ENCODE measurements around the gene SCNN1A.
A peak's percentile ranks its signal among the peaks of the same experiment; 100 is the strongest.
"Not testable (repeated sequence)": the region's sequence is repeated elsewhere in the genome, so short reads cannot be mapped to it uniquely, and the experiment has no call there.

Gene SCNN1A

DNA sequence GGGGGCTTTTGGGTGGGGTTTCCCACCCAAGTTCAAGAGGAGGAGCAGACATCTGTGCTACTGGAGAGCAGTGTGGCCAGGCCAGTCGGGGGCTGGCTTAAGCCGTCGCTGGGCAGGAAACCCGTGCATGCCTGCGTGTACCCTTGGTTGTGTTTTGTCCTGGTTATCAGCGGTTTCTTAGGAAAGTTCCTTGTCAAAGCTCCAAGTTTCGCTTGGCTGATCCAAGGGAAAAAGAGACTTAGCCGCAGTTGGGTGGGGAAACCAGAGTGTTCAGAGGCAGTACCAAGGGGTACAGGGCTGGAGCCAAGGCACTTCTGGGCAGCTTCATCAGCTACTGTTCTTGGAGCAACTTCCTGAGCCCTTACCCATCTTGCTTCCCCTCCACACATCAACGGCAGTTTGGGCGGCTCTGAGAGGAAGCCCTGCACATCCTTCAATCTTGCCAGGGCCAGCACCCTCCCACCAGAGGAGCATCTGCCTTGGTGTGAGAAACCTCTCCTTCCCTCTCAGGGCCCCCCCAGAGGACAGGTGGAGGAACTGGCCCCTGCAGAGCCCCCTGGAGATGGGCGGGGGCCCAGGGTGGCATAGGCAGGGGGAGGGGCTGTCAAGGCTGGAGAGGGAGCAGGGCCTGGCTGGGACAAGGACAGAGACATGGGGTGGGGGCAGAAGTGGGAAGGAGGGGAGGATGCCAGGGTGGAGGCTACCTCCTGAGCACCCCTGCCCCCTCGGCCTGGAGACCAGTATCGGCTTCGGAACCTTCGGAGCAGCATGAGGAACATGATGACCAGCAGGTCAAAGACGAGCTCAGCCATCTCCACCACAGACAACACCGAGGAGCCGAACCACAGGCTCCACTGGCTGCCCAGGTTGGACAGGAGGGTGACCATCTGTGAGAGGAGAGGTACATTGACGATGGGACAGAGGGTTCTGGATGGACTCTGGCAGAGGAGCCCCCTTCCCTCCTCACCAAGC, 27.7 kb downstream of the SCNN1A start:
- H3K9me3 ChIP-seq (ENCODE audit: control insufficient read depth, low read length), result no peaks in the 10 kb centered on the region
- no peaks in the 10 kb centered on the region for H3K27me3 ChIP-seq (ENCODE audit: control insufficient read depth, insufficient read depth, low read length)
- H3K4me3 ChIP-seq (ENCODE audit: low read length), result no peak overlapping the region
- H3K9ac ChIP-seq (ENCODE audit: low read length), result peak overlapping the region; percentile 15
- H3K36me3 ChIP-seq (ENCODE audit: control insufficient read depth, insufficient read depth, low read length), result peaks cover 11% of the 10 kb centered on the region
- H3K4me1 ChIP-seq (ENCODE audit: control insufficient read depth, insufficient read depth, low read length), result peaks cover 59% of the 10 kb centered on the region

DNA sequence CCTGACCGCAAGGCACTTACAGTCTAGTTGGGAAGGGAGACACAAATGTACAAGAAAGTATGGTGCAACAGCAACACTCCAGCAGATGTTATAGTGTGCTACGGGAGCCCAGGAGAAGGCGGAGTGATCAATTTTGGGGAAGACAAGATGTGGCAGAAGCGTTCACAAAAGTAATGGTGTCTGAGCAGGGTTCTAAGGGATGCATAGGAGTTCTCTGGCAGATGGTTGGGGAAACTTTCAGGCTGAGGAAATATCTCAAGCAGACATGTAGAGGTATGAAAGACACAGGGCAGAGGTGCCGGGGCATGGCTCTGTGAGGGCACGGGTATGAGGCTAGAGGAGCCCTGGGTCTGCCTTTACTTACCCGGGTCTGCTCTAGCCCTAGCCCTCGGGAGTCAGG, 28.4 kb downstream of the SCNN1A start:
- no peak overlapping the region for H3K4me3 ChIP-seq (ENCODE audit: low read length)
- H3K9ac ChIP-seq (ENCODE audit: low read length), result peak overlapping the region; percentile 15
- H3K36me3 ChIP-seq (ENCODE audit: control insufficient read depth, insufficient read depth, low read length), result peaks cover 11% of the 10 kb centered on the region
- no peaks in the 10 kb centered on the region for H3K27me3 ChIP-seq (ENCODE audit: control insufficient read depth, insufficient read depth, low read length)
- H3K9me3 ChIP-seq (ENCODE audit: control insufficient read depth, low read length), result no peaks in the 10 kb centered on the region
- H3K4me1 ChIP-seq (ENCODE audit: control insufficient read depth, insufficient read depth, low read length), result peaks cover 66% of the 10 kb centered on the region

DNA sequence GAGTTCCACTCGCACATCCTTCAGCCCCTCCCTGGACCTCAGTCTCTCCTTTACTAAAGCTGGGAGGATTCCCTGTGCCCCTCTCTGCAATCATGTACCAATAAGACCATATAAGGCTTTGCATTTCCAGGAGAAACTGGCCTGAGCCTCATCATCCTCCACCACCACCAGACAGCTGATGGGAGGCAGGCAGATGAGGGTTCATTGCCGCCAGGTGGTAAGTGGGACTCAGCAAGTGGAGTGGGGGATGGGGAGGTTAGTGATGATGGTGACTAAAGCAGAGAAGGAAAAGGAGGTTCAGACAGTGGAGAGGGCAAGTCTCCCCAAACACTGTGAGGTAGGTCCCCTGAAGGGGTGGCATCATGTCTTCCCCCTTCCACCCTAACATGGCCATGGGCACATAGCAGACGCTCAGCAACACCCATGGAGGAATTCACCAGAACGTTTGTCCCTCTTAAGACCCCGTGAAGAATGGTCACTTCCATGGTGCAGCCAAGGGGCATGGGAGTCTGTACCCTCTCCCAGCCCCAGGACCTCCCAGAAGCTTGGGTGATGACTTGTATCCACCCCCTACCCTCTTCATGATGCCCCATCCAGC, 29.0 kb downstream of the SCNN1A start:
- H3K4me1 ChIP-seq (ENCODE audit: control insufficient read depth, insufficient read depth, low read length), result peaks cover 67% of the 10 kb centered on the region
- H3K4me3 ChIP-seq (ENCODE audit: low read length), result no peak overlapping the region
- H3K27me3 ChIP-seq (ENCODE audit: control insufficient read depth, insufficient read depth, low read length), result no peaks in the 10 kb centered on the region
- peaks cover 11% of the 10 kb centered on the region for H3K36me3 ChIP-seq (ENCODE audit: control insufficient read depth, insufficient read depth, low read length)
- H3K9me3 ChIP-seq (ENCODE audit: control insufficient read depth, low read length), result no peaks in the 10 kb centered on the region
- no peak overlapping the region for H3K9ac ChIP-seq (ENCODE audit: low read length)

DNA sequence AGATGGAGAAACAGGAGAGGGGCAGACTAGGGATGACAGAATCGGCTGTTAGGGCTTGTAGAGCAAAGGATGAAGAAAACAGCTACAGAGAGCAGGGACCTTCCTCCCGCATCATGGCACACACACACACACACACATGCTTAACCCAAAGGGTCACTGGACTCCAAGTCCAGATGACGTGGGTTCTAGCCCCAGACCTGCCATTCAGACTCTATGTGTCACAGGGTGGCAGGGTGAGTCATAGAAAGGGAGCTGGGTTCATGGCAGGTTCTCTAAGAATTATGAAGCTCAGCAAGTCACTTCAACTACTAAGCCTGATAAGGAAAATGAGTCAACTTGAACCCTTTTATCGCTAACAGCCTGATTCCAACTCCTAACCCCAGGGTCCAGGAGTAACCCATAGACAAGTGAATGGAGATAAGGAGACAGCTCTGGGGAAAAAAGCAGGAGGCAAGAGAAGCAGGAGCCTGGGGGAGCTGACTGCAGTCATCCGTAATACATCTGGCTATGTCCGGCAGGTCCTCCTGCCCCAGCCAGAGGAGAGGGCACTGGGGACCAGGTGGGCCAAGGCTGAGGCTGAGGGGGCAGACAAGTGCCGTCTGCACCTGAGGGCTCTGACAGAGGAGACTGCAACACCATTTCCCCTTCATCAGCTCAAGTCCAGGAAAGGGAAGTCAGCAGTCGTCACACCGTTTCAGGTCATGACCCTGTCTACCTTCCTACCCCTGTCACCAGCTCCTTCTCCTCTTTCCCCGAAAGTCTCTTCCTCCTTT, 29.9 kb downstream of the SCNN1A start:
- Histone ChIP-seq H3K9ac (ENCODE audit: low read length) (no peak overlapping the region), H3K4me3 (ENCODE audit: low read length) (no peak overlapping the region), H3K9me3 (ENCODE audit: control insufficient read depth, low read length) (no peaks in the 10 kb centered on the region), H3K4me1 (ENCODE audit: control insufficient read depth, insufficient read depth, low read length) (peaks cover 67% of the 10 kb centered on the region), H3K27me3 (ENCODE audit: control insufficient read depth, insufficient read depth, low read length) (no peaks in the 10 kb centered on the region), H3K36me3 (ENCODE audit: control insufficient read depth, insufficient read depth, low read length) (peaks cover 11% of the 10 kb centered on the region)

DNA sequence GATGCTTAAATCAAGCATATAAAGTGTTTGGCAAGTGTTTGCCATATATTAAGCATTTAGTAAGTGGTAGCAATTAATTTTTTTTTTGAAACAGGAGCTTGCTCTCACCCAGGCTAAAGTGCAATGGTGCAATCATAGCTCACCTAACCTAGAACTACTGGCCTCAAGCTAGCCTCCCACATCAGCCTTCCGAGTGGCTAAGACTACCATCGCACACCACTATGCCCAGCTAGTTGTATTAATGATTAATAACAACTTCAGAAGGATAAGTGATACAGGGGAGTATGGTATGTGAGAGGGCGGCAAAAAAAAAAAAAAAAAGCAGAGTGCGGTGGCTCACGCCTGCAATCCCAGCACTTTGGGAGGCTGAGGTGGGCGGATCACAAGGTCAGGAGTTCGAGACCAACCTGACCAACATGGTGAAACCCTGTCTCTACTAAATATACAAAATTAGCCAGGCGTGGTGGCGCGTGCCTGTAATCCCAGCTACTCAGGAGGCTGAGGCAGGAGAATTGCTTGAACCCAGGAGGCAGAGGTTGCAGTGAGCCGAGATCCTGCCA, 31.2 kb downstream of the SCNN1A start:
- H3K4me3 ChIP-seq (ENCODE audit: low read length); H3K27me3 ChIP-seq (ENCODE audit: control insufficient read depth, insufficient read depth, low read length); H3K36me3 ChIP-seq (ENCODE audit: control insufficient read depth, insufficient read depth, low read length); H3K9ac ChIP-seq (ENCODE audit: low read length); H3K9me3 ChIP-seq (ENCODE audit: control insufficient read depth, low read length): not testable (repeated sequence)
- H3K4me1 ChIP-seq (ENCODE audit: control insufficient read depth, insufficient read depth, low read length), result peaks cover 75% of the 10 kb centered on the region

DNA sequence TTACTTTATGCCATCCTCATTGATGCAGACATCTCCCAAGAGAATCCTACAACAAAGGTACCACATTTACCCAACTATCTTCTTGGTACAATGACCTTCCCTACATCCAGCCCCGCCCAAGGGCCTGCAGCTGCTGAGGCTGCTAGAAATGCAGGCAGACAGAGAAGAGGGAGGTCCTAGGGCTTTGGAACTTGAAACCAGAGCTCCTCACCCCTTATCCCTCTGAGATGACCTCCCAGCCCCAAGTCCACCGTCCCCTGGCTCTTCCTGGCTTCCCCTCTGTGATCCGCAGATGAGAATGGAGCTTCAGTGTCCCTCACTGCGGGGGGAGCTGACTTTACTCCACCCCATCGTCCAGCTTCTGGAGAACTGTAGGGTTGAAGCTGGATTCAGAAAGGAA, 31.8 kb downstream of the SCNN1A start:
- Histone ChIP-seq H3K4me3 (ENCODE audit: low read length) (no peak overlapping the region), H3K27me3 (ENCODE audit: control insufficient read depth, insufficient read depth, low read length) (no peaks in the 10 kb centered on the region), H3K9me3 (ENCODE audit: control insufficient read depth, low read length) (no peaks in the 10 kb centered on the region), H3K9ac (ENCODE audit: low read length) (no peak overlapping the region), H3K4me1 (ENCODE audit: control insufficient read depth, insufficient read depth, low read length) (peaks cover 76% of the 10 kb centered on the region), H3K36me3 (ENCODE audit: control insufficient read depth, insufficient read depth, low read length) (peaks cover 5% of the 10 kb centered on the region)

DNA sequence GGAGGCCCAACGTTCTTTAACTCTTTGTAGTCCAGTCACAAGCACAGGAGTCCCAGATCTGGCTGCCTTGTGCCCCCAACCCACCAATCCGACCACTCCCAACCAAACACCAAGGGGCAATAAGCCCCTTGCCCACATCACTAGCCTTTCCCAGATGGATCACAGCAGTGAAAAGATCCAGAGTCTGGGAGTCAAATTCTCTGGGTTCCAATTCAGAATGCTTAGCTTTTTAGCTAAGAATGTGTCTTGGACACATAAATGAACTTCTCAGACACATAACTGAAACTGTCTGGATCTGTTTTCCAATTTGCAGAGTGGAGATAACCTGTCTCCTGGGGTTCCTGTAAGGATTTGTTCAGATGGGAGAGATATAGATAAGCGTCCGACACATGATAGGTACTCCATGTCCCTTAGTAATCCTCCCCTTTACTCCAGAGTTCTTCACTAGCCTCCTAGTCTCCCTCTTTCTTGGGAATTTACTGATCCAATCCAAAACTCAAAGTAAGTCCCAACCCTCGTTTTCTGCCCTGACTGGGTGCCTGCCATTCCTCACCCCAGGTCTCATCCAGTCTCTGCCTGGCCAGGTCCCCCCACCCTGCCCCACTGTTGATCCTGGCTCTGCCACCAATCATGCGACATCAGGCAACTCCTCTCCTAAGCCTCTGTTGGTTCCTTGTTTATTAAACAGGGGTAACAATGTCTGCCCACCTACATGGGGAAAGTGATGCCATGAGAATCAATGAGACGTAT, 33.0 kb downstream of the SCNN1A start:
- Histone ChIP-seq H3K27me3 (ENCODE audit: control insufficient read depth, insufficient read depth, low read length) (no peaks in the 10 kb centered on the region), H3K4me3 (ENCODE audit: low read length) (peak overlapping the region; percentile 99), H3K9me3 (ENCODE audit: control insufficient read depth, low read length) (no peaks in the 10 kb centered on the region), H3K4me1 (ENCODE audit: control insufficient read depth, insufficient read depth, low read length) (peaks cover 76% of the 10 kb centered on the region), H3K36me3 (ENCODE audit: control insufficient read depth, insufficient read depth, low read length) (no peaks in the 10 kb centered on the region), H3K9ac (ENCODE audit: low read length) (peak overlapping the region; percentile 99)

DNA sequence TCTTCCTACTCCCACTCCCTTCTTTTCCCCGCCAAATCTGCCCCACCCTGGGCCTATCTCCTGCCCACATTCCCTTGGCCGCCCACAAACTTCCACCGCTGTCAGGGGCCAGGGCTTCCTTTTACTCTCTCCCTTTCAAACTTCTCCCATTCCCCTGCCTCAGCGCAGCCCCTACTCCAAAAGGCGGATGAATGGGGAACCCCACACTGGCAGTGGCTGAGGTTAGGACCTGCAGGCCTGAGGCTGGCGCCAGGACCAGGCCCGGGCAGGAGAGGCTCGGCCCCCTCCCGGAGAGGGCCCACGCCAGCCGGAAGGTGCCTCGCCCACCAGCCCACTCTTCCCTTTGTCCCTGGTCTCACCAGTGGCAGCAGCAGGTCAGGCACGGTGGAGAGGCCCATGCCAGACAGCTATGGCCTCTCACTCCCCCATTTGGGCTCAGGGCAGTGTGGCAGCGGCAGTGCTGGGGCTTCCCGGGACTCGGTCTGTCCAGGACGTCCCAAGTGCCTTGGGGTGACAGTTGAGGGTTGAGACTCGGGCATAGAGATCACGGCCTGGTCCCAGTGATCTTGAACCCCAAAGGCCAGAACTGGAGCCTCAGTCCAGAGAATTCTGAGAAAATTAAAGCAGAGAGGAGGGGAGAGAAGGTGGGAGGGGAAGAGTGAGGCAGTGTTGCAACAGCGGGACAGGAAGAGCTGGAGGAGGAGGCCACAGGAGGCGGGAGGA, 33.8 kb downstream of the SCNN1A start, which contains the start of gene TNFRSF1A:
Gene TNFRSF1A (minus strand): TSS at position 660 of the 723 bp plus-strand sequence. CDS start 262 bp downstream, at position 398.
- Histone ChIP-seq H3K4me1 (ENCODE audit: control insufficient read depth, insufficient read depth, low read length) (peaks cover 76% of the 10 kb centered on the region), H3K9ac (ENCODE audit: low read length) (peak within 1 kb of the TSS; percentile 99)

DNA sequence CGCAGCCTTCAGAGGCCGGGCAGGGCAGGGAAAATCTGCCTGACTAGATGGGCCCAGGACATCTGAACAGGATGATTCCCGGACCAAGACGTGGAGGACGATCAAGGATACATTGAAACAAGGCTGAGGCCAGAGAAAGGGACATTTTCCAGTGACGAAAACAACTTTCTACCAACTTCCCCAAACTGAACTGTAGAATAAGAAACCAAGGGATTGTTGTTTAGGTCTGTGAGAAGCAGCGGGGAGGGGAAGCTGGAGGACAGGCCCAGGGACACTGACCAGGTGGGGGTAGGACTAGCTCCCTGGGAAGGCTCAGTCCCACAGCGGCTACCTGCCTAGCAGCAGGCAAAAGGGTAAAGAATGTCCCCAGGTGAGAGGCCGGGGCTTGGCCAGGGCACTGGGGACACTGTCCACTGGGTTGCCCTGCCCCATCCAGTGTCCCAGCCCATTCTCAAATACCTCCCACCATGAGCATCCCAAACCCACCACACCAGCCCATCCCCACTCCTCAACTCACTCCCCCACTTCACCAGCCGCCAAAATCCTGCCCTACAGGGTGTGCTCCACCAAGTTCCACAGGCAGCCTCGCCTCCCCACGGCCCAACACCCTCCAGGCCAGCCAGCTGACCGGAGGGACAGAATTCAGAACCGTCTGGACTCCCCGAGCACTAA, 34.5 kb downstream of the SCNN1A start:
- peak overlapping the region; percentile 99 for H3K9ac ChIP-seq (ENCODE audit: low read length)
- no peaks in the 10 kb centered on the region for H3K36me3 ChIP-seq (ENCODE audit: control insufficient read depth, insufficient read depth, low read length)
- peak overlapping the region; percentile 99 for H3K4me3 ChIP-seq (ENCODE audit: low read length)
- no peaks in the 10 kb centered on the region for H3K9me3 ChIP-seq (ENCODE audit: control insufficient read depth, low read length)
- H3K4me1 ChIP-seq (ENCODE audit: control insufficient read depth, insufficient read depth, low read length), result peaks cover 76% of the 10 kb centered on the region
- no peaks in the 10 kb centered on the region for H3K27me3 ChIP-seq (ENCODE audit: control insufficient read depth, insufficient read depth, low read length)

More for the DNA sequence above, 33.8 kb downstream of the SCNN1A start, which contains the start of gene TNFRSF1A:
- no peaks in the 10 kb centered on the region for H3K27me3 ChIP-seq (ENCODE audit: control insufficient read depth, insufficient read depth, low read length)
- H3K36me3 ChIP-seq (ENCODE audit: control insufficient read depth, insufficient read depth, low read length), result no peaks in the 10 kb centered on the region
- no peaks in the 10 kb centered on the region for H3K9me3 ChIP-seq (ENCODE audit: control insufficient read depth, low read length)
- peak within 1 kb of the TSS; percentile 99 for H3K4me3 ChIP-seq (ENCODE audit: low read length)

DNA sequence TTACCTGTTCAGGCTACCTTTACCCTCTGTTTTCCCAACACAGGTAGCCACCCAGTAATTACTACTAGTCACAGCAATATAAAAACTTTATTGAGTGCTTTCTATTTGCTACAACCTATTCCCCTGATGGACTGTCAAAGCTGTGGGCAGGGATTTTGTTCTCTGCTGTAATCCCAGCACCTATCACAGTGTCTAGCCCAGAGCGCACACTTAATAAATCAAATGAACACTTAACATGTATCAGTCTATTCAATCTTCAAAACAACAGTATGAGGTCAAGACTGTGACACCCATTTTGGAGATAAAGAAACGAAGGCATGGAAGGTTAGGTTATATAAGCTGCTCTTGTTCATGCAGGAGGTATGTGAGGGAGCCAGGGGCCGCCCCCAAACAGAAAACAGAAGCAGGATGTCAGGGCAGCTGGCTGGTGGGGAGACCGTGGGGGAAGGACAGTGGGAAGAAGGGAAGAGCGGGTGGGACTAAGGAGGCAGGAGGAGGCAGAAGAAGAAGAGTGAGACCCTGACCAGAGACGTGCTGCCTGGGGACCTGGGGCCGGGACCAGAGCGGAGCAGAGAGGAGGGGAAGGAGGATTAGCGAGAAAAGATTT, 35.2 kb downstream of the SCNN1A start:
- Histone ChIP-seq H3K27me3 (ENCODE audit: control insufficient read depth, insufficient read depth, low read length) (no peaks in the 10 kb centered on the region), H3K9ac (ENCODE audit: low read length) (peak overlapping the region; percentile 99), H3K4me3 (ENCODE audit: low read length) (peak overlapping the region; percentile 99), H3K4me1 (ENCODE audit: control insufficient read depth, insufficient read depth, low read length) (peaks cover 76% of the 10 kb centered on the region), H3K9me3 (ENCODE audit: control insufficient read depth, low read length) (no peaks in the 10 kb centered on the region), H3K36me3 (ENCODE audit: control insufficient read depth, insufficient read depth, low read length) (no peaks in the 10 kb centered on the region)

Measured in mucosa of stomach (tissue), 1 donor.